Endothelial cell of umbilical vein (primary cell): ENCODE data around the gene CDIP1.

ENCODE experiments used
- EZH2 ChIP-seq: IDR thresholded peaks from 2 replicates; pipeline ENCODE4 v1.6.1; 2012; ENCODE audit warnings: borderline replicate concordance, low read depth, mild to moderate bottlenecking, moderate library complexity, low read length, inconsistent platforms; ENCODE audit not compliant: severe bottlenecking
- FOS ChIP-seq: IDR thresholded peaks from 2 replicates; pipeline ENCODE4 v1.6.1; 2011; ENCODE audit warnings: mild to moderate bottlenecking, low read length, moderate library complexity, borderline replicate concordance; ENCODE audit not compliant: insufficient read depth
- GATA2 ChIP-seq: IDR thresholded peaks from 2 replicates; pipeline ENCODE4 v1.7.0; 2011; ENCODE audit warnings: low read depth, mild to moderate bottlenecking, moderate library complexity, mixed read lengths, low read length; ENCODE audit not compliant: insufficient read length, insufficient read depth
- JUN ChIP-seq: IDR thresholded peaks from 2 replicates; pipeline ENCODE4 v1.6.1; 2011; ENCODE audit warnings: borderline replicate concordance, low read depth; ENCODE audit not compliant: insufficient read length, insufficient read depth
- MYC ChIP-seq: IDR thresholded peaks from one replicate; pipeline ENCODE4 v1.6.1; 2011; ENCODE audit warnings: mild to moderate bottlenecking, low read depth, low read length
- POLR2A ChIP-seq: IDR thresholded peaks from 2 replicates; pipeline ENCODE4 v1.6.1; 2012; ENCODE audit warnings: low read depth, mild to moderate bottlenecking, control low read depth, low read length
- POLR2AphosphoS5 ChIP-seq: IDR thresholded peaks from 2 replicates; pipeline ENCODE4 v1.6.1; 2012; ENCODE audit warnings: low read depth, mild to moderate bottlenecking, control low read depth, low read length, moderate library complexity; ENCODE audit not compliant: insufficient read depth
- TF ChIP-seq, protein P1 (sequence below), 2 donors: IDR thresholded peaks; 1 replicate in 1 of 2; 2 replicates in 1 of 2; pipeline ENCODE4 v1.5.1; 2011; ENCODE audit warnings: low read length in 2 of 2, mild to moderate bottlenecking in 2 of 2, moderate library complexity in 2 of 2, control low read depth in 1 of 2, inconsistent platforms in 1 of 2, low read depth in 1 of 2; ENCODE audit not compliant: insufficient read depth in 1 of 2; ENCODE audit errors: extremely low read depth in 1 of 2
- TF ChIP-seq, protein P2 (sequence below): IDR thresholded peaks from 2 replicates; pipeline ENCODE4 v1.6.1; 2011; ENCODE audit not compliant: insufficient read depth, insufficient read length

DNA sequence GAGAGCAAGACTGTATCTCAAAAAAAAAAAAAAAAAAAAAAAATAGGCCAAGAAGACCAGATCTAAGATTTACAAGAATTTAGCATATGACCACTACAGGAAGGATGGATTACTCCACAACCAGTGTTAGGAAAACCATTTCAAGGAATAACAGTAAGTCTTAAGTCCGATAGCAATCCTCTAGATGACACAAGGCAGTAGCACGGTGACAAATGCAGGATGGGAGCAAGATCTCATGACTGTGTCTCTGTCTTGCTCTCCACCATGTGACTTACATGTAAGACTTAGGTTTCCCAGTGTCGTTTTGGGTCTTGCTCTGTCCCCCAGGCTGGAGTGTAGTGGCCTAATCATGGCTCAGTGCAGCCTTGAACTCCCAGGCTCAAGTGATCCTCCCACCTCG, 45.3 kb upstream of the CDIP1 start:
- TF ChIP-seq, protein P1, sequence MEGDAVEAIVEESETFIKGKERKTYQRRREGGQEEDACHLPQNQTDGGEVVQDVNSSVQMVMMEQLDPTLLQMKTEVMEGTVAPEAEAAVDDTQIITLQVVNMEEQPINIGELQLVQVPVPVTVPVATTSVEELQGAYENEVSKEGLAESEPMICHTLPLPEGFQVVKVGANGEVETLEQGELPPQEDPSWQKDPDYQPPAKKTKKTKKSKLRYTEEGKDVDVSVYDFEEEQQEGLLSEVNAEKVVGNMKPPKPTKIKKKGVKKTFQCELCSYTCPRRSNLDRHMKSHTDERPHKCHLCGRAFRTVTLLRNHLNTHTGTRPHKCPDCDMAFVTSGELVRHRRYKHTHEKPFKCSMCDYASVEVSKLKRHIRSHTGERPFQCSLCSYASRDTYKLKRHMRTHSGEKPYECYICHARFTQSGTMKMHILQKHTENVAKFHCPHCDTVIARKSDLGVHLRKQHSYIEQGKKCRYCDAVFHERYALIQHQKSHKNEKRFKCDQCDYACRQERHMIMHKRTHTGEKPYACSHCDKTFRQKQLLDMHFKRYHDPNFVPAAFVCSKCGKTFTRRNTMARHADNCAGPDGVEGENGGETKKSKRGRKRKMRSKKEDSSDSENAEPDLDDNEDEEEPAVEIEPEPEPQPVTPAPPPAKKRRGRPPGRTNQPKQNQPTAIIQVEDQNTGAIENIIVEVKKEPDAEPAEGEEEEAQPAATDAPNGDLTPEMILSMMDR (IDR thresholded peaks at IDR 0.05; ENCODE audit: extremely low read depth in 1 of 2, insufficient read depth in 1 of 2, low read depth in 1 of 2, low read length in 2 of 2) = no peak
- TF ChIP-seq, protein P2, sequence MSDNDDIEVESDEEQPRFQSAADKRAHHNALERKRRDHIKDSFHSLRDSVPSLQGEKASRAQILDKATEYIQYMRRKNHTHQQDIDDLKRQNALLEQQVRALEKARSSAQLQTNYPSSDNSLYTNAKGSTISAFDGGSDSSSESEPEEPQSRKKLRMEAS = no peak
- TF ChIP-seq POLR2A (no peak), EZH2 (no peak), POLR2AphosphoS5 (no peak), MYC (no peak), JUN (no peak), FOS (no peak), GATA2 (no peak)
